HG02981 (cell line): ENCODE measurements around the gene CUX1.
A peak's percentile ranks its signal among the peaks of the same experiment; 100 is the strongest.
"Not testable (repeated sequence)": the region's sequence is repeated elsewhere in the genome, so short reads cannot be mapped to it uniquely, and the experiment has no call there.

ENCODE experiments used
- ATAC-seq: cut with Tn5 transposase; IDR thresholded peaks from one replicate; pipeline ENCODE4 v1.9.1; 2021; ENCODE audit warnings: mild to moderate bottlenecking, moderate library complexity; ENCODE audit not compliant: unreplicated experiment

The CUX1 gene

DNA sequence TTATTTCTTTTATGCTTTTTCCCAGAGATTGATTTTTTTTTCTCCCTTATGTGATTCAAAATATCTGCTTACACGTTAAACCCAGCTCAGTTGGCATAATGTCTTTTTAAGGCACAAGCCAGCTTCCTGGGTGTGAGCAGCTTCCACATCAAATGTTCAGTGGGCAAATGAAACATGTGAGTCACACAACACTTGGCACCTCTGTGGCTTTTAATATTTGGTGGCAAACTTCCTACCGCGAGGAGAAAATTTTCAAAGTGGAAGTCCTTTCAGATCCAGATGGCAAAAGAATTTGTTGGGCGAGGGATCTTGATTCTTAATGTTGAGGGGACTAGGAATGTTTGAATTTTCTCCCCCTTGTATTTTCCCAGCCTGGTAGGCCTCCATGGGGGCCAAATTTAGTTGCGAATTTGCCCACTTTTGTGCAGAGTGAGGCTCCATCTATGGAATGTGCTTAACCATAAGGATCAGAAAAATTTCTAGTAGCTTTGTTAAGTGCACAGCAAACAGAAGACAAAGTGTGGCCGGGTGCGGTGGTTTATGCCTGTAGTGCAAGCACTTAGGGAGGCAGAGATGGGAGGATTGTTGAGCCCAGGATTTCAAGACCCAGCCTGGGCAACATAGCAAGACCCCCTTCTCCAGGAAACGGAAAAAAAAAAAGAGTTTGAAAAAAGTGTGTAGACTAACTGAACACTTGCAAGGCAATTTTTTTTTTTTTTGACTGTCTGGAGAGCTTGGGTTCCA is 31.0 kb downstream of the CUX1 start:
- no peak for ATAC-seq

DNA sequence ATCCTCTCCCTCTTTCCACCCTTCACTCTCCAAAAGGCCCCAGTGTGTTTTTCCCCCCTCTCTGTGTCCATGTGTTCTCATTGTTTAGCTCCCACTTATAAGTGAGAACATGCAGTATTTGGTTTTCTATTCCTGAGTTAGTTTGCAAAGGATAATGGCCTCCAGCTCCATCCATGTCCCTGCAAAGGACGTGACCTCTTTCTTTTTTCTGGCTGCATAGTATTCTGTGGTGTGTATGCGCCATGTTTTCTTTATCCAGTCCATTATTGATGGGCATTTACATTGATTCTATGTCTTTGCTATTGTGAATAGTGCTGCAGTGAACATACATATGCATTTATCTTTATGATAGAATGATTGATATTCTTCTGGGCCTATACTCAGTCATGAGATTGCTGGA is 31.9 kb downstream of the CUX1 start:
- not testable (repeated sequence) for ATAC-seq

DNA sequence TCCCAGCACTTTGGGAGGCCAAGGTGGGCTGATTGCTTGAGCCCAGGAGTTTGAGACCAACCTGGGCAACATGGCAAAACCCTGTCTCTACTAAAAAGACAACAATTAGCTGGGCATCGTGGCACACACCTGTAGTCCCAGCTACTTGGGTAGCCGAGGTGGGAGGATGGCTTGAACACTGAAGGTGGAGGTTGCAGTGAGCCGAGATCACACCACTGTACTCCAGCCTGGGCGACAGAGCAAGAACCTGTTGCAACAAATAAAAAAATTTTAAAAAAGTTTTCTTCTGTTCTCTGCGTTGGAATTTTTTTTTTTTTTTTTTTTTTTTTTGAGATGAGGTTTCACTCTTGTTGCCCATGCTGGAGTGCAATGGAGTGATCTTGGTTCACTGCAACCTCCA is 34.9 kb downstream of the CUX1 start:
- ATAC-seq: not testable (repeated sequence)

DNA sequence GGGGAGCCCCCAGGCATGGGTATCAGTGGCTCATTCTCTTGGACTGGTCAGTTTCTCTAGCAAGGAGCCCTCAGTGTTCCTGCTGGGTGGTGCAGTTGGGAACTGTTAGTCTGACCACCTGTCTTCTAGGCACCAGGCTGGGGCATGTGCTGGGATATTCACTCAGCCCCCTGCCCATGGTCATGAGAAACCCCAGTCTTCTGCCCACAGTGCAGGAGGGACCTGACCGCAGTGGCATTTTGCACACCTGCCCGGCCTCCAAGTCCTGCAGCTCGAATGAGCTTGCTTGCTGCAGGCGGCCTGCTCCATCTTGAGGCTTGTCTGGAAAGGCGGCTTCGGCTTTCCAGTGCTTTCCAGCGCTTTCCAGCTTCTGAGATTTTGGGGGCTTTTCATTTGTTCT is 36.3 kb downstream of the CUX1 start:
- no peak for ATAC-seq

DNA sequence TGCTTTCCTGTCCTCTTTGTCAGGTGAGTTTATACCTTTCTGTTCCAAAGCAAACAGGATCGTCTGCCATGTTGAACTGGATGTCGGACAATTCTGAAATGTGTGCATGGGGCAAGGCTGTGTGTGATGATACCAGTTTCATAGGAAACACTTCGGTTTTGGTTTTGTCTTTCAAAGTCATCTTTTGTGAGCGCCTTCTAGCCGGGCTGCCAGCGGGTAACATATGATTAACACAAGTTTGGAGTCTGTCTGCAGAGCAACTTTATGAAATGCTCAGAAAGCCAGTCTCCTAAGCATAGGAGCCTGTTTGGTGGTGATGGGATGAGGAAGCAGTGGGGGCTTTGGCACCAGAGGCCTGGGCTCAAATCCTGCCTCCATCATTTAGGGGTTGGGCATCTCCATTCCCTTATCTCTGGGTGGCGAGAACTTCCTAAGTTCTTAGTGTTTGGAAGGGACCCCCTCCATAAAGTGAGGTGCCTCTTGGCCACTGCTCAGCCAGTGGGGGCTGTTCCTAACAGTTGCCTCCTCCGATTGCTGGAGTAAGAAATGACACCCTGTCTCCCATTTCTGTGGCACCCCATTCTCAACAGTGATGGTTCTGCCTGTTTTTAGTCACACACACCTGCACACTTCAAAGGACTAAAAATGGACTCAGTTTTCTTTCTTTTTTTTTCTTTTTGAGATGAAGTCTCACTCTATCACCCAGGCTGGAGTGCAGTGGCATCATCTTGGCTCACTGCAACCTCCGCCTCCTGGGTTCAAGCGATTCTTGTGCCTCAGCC is 36.8 kb downstream of the CUX1 start:
- ATAC-seq: no peak

DNA sequence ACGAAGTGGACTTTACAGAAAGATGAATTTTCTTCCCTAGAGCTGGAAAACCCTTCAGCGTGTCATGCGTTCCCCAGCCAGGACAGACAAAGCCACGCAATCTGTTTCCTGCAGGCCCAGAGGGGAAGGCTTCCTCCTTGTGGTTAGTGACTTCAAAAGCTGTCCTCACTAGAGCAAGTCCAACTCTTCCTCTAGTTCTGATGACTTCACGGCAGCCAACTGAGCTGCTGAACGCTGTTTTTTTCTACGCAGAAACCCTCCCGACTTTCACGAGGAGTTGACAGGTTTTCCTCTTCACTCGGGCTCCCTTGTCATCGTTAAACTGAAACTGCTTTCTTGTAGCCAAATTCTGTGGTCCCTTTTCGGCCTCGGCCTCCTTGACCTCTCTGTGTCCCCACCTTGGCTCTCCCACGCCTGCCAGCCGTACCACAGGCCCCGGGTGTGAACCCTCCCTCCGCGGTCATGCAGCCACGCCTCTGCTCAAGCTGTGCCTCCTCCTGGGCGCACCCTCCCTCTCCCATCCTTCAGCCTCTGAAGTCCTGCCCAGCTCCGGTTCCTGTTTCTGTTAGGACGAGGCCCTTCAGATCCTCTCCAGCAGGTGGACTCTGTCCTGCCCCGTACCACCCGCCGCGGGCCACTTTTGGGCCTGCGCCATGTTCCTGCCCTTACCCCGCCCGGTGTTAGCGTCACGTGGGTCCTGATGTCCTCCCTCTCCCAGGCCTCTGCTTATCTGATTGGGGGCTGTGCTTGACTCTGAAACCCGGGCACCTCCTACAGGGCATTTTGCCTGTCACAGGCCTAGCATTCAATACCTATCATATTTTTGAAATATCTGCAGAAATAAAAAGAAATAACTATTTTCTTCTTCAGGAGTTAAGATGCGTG is 39.3 kb downstream of the CUX1 start:
- peak; percentile 90 for ATAC-seq

DNA sequence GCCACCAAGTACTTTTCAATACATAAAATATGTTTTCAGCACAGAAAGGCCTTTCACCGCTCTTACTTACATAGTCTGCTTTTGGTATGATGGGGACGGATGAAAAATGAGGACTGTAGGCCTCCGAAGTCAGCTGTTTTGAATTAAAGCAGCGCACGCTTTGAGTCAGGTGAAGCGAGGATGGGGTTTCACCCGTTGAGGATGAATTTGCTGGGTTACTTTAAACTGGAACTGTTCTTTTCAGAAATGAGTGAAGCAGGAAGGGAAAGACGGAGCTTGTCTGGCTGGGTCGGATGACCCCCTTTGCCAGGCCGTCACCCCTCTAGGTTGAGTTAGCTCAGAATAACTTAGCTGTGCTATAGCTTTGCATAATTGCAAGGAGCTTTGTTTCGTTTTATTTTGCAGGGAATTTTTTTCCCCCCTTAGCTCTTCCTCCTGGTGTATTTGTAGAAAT is 40.0 kb downstream of the CUX1 start:
- ATAC-seq: peak; percentile 14

DNA sequence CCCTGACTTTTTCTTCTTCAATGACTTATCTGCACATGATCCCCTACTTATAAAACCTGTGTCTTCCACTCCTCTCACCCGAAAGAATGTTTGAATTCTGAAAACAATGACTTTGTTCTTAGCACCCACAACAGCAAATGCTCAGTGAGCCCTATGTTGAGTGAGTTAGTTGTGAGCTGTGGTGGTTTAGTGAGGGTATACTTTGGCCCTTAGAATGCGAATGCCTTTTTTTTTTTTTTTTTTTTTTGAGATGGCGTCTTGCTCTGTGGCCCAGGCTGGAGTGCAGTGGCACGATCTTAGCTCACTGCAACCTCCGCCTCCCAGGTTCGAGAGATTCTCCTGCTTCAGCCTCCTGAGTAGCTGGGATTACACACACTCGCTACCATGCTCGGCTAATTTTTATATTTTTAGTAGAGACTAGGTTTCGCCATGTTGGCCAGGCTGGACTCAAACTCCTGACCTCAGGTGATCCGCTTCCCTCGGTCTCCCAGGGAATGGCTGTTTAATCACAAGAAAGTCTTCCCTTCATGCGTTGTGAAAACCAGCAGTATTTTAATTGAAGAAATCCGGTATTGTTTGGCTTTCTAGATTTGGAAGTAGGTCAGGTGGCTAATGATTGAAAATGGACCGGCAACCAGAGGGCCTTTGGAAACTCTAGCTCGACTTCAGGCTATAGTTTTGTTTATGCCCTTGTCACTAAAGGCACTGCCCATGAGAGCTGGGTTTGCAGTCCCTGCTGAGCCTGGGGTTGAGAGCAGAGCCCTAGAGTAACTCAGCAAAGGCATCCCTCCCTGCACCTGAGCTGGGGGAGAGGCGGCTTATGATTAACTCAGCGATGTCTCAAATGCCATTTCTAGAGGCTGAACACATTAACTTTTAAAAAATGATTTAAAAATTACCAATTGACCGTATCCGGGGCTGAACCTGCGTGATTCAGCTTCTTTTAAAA is 41.3 kb downstream of the CUX1 start:
- no peak for ATAC-seq

DNA sequence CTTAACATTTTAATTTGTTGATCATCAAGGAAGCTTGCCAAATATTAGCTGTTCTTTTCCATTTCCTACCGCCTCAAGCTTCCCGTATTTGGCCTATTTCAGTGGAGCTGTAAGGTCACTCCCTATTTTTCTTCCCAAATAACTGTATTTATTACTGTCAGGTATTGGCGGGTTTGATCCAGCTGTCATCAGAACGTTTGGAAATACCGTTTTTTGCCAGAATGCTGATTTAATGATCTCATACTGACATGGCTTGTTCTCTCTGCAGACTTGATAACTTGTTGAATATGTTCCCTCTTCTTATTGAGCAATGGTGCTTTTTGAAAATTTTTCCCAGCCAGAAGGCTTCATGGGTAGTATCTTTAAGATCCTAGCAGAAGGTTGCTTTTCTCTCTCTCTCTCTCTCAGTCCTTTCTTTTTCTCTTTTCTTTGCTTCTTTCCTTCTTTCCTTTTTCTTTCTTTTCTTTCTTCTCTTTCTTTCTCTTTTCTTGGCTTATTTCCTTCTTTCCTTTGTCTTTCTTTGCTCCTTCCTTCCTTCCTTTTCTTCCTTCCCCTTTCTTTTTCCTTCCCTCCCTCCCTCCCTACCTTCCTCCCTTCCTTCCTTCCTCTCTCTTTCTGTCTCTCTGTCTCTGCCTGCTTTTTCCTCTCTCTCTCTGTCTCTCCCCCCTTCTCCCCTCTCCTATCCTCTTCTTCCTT is 42.1 kb downstream of the CUX1 start:
- ATAC-seq: no peak

DNA sequence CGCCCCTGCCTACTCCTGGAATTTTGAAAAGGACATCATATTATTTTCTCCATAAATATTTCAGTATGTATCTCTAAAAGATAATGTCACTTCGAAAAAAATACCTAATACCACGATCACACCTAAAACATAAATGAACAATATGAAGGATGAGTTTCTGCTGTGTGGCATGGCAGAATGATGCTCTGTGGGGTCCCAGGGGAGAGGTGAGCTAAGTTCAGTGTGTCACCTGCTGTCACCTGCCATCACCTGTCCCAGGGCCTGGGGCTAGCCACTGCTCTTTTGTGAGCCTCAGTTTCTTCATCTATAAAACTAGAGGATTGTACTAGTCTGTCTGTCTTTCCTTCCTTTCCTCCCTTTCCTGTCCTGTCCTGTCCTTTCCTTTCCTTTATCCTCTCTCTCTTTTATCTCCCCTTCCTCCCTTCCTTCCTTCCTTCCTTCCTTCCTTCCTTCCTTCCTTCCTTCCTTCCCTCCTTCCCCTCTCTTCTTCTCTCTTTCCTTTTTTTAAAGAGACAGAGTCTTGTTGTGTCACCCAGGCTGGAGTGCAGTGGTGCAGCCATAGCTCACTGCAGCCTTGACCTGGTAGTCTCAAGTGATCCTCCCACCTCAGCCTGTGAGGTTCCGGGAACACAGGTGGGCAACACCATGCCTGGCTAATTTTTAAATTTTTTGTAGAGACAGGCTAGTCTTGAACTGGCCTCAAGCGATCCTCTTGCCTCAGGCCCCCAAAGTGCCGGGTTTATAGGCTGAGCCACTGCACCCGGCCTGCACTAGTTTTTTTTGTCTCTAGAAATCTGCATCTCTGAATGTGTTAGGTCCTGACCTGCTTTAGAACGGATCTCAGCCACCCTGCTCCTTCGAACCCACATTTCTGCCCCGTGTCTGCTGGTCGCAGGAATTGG is 43.1 kb downstream of the CUX1 start:
- ATAC-seq: no peak

DNA sequence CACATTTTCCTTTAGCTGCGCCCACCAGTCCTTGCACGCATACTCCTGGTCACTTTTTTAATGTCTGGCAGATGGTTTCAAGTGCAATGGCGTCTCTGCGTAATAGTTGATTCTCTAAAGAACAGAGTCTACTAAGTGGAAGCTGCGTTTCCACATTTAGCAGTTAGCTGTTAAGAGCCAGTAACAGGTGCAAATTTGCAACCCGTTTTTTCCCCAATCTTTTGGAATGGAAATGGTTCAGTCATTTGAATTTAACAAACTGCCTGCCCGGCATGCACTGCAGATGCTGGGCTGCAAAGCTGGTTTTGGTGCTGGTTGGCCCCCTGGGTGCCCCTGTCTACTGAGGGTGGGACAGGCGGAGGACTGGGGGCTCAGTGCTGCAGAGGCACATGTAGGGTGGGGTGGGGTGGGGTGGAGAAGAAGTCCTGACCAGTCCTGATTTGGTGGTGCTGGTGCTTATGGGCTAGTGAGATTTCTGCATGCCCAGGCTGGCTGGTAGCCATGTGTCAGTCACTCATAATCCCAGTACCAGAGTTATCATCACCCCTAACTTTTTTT is 43.9 kb downstream of the CUX1 start:
- ATAC-seq: no peak

DNA sequence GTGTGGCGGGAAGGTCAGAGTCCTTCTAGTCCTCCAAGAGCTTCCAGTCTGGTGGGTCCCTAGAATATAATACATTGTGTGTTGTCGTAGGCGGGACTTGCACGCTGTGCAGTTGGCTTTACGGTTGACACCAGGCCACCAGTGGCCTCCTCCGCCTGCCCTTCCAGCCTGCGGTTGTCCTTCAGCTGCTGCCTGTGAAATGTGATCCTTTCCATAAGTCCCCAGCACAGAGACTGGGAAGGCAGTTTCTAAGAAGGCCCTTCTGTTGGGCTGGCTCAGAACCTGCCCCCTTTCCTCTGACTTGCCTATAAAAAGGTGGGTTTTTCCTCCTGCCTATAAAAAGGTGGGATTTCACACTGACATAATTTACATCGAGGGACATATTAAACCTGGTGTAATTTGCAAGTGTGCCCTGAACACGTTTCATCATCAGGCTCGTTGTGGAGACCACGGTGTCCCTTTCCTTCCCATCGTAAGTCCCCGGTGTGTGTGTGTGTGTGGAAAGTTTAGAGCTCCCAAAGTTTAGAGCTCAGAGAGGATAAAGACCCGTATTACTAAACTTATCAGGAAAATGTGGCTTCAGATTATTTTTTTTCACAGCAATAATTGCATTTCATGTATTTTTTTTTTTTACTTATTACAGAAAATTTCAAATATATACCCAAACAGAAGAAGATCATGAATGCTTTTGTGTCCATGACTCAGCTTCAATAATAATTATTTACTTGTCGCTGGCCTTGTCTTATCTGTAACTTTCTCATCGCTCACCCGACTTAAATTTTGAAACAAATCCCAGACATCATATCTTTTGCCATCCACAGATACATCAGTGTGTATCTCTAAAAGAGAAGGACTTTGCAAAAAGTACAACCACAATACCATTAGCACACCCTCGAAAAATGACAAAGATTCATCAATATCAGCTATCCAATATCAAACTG is 45.1 kb downstream of the CUX1 start:
- ATAC-seq: no peak

DNA sequence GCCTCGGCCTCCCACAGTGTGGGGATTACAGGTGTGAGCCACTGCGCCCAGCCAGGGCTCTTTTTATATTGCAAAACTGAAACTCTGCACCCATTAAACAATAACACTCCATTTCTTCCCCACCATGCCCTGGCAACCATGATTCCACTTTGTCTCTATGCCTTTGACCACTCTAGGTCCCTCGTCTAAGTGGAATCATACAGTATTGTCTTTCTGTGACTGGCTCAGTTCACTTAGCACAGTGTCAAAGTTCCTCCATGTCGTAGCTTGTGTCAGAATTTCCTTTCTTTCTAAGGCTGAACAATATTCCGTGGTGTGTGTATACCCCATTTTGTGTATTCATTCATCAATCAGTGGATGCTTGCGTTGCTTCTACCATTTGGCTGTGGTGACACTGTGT is 46.2 kb downstream of the CUX1 start:
- no peak for ATAC-seq

DNA sequence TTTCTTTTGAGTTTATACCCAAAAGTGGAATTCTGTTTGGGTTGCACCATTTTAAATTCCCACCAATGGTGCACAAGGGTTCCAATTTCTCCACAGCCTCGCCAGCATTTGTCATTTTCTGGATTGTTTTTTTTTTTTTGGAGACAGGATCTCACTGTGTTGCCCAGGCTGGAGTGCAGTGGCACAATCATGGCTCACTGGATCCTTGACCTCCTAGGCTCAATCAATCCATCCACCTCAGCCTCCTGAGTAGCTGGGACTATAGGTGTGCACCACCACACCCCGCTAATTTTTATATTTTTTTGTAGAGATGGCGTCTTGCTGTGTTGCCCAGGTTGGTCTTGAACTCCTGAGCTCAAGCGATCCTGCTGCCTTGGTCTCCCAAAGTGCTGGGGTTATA is 46.6 kb downstream of the CUX1 start:
- no peak for ATAC-seq

DNA sequence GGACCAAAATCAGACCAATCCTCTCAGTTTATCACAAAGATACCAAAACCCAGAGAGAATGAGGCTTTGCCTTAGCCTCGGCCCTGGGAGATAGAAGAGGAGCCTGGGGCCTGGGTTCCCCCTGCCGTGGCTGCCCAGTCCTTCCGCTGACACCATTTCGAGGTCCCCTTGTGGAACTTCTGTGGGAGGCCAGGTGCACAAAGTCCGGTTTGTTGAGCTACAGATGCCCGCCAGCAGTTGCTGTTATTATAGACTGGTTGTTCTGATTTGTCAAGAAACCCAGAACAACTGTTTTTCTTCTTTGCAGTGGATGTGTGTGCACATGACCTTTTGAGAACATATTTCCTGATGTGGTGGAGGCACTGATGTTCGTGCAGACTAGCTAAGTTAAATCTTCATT is 47.6 kb downstream of the CUX1 start:
- ATAC-seq: no peak

DNA sequence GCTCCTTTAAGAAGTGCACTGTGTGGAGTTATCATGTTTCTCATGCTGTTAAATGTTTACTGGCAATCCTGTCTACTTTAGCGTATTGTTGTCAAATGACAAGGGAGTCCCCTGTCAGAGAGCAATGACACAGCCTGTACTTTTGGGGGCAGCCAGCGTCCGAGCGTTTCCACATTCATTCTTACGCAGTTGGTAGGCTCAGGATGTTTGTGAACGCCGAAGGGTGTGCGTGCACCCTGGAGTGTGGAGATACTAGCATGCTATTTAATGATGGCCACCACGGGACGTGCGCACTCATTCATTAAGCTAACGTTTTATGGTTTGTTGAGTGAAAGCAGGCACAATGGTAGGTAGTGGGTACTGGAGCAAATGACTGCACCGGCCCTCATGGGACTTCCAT is 48.0 kb downstream of the CUX1 start:
- ATAC-seq: no peak

DNA sequence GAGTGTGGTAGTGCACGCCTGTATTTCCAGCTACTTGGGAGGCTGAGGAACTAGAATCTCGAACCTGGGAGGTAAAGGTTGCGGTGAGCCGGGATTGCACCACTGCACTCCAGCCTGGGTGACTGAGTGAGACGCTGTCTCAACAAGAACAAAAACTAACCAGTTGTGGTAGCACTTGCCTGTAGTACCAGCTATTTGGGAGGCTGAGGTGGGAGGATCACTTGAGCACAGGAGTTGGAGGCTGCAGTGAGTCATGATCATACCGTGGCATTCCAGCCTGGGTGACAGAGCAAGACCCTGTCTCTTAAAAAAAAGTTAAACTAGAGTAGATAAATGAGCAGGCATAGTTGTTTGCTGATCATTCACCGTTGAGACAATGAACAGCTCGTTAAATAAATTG is 48.9 kb downstream of the CUX1 start:
- no peak for ATAC-seq
